PC-9 (cell line): ENCODE results near the gene CBR4. TPM values are rescaled to one million over a fixed set of nuclear protein-coding genes. Genes with fewer than 3 reads are reported as not detected.

Experiments
- BruUV-seq: library from RNA; stranded (reverse); fragments of 400-500 nt; replicated peaks from 2 replicates; lab custom pipeline; 2021; lab: Mats Ljungman, UMichigan
- CTCF ChIA-PET: fragments of 300-600 bp; sonication (Branson Sonifier 250); formaldehyde crosslinking; loops from one replicate; lab custom pipeline; 2022; ENCODE audit warnings: antibody characterized with exemption; lab: Charles Lee
- POLR2A ChIA-PET: fragments of 300-600 bp; sonication (Branson Sonifier 250); formaldehyde crosslinking; loops from one replicate; lab custom pipeline; 2022; ENCODE audit warnings: antibody characterized with exemption; ENCODE audit not compliant: unreplicated experiment; lab: Charles Lee
- DNase-seq, 2 experiments: peaks; one replicate each; pipeline versions ENCODE4 v3.0.0 to v3.0.0-alpha.2; 2015 to 2022; ENCODE audit warnings: mixed read lengths in 1 of 2
- H2AFZ ChIP-seq: fragments of 200-600 bp; sonication (generic); 2 replicates; pipeline ENCODE4 v1.8.1; 2017; ENCODE audit warnings: antibody characterized with exemption
- H3F3A ChIP-seq: fragments of 200-600 bp; sonication (generic); 2 replicates; pipeline ENCODE4 v1.8.1; 2017; ENCODE audit warnings: antibody characterized with exemption, mild to moderate bottlenecking, low read depth; ENCODE audit not compliant: insufficient read depth
- H3K27ac ChIP-seq: fragments of 200-600 bp; sonication (generic); 2 replicates; pipeline ENCODE4 v1.6.1; 2016; ENCODE audit warnings: mixed run types
- H3K27me3 ChIP-seq: fragments of 200-600 bp; sonication (generic); 2 replicates; pipeline ENCODE4 v1.6.1; 2016; ENCODE audit warnings: low read depth, mixed run types; ENCODE audit not compliant: insufficient read depth
- H3K36me3 ChIP-seq: fragments of 200-600 bp; sonication (generic); 2 replicates; pipeline ENCODE4 v1.6.1; 2016; ENCODE audit warnings: low read depth, mixed run types
- H3K4me1 ChIP-seq: fragments of 200-600 bp; sonication (generic); replicated peaks from 2 replicates; pipeline ENCODE4 v1.6.1; 2016; ENCODE audit warnings: mixed run types; ENCODE audit not compliant: insufficient read depth
- H3K4me2 ChIP-seq: fragments of 200-600 bp; sonication (generic); 2 replicates; pipeline ENCODE4 v1.6.1; 2017; ENCODE audit warnings: mixed run types
- H3K4me3 ChIP-seq: fragments of 200-600 bp; sonication (generic); 2 replicates; pipeline ENCODE4 v1.6.1; 2016; ENCODE audit warnings: mixed run types
- H3K79me2 ChIP-seq: fragments of 200-600 bp; sonication (generic); 2 replicates; pipeline ENCODE4 v1.6.1; 2017; ENCODE audit warnings: low read depth, mixed run types
- H3K9me2 ChIP-seq: fragments of 200-600 bp; sonication (generic); 2 replicates; pipeline ENCODE4 v1.8.1; 2017; ENCODE audit warnings: mild to moderate bottlenecking; ENCODE audit not compliant: insufficient read depth
- H3K9me3 ChIP-seq: fragments of 200-600 bp; sonication (generic); 2 replicates; pipeline ENCODE4 v1.8.1; 2016; ENCODE audit warnings: low read depth; ENCODE audit not compliant: insufficient read depth
- H4K20me1 ChIP-seq: fragments of 200-600 bp; sonication (generic); 2 replicates; pipeline ENCODE4 v1.8.1; 2017; ENCODE audit not compliant: insufficient read depth
- CTCF ChIP-seq: fragments of 200-600 bp; sonication (generic); conservative IDR thresholded peaks from 2 replicates; pipeline ENCODE4 v1.6.1; 2017; ENCODE audit warnings: mixed run types, antibody characterized with exemption, mild to moderate bottlenecking, moderate library complexity
- EZH2 ChIP-seq: fragments of 200-600 bp; sonication (generic); IDR thresholded peaks from 2 replicates; pipeline ENCODE4 v1.8.0; 2017; ENCODE audit warnings: antibody characterized with exemption, low read depth
- intact Hi-C: fragments of 100-400 bp; cut with micrococcal nuclease; formaldehyde crosslinking; loops from one replicate; pipeline ENCODE4 v1.10.0; 2022; ENCODE audit not compliant: unreplicated experiment
- total RNA-seq: library from RNA; stranded (reverse); gene quantifications from 2 replicates; pipeline ENCODE4 v1.2.3, GENCODE V29; 2021

The CBR4 gene
- total RNA-seq, 1 experiment from 2014 or later: 28.9 TPM

- Histone ChIP-seq H3K27me3 (no peaks in the 10 kb centered on the region), H3K4me2 (no peak overlapping the region), H3K9me3 (peaks cover 2% of the 10 kb centered on the region; the same call in 1 of the 2 replicates), H3K4me1 (no peaks in the 10 kb centered on the region), H3K27ac (no peak overlapping the region), H3F3A (no peaks in the 10 kb centered on the region), H4K20me1 (no peaks in the 10 kb centered on the region), H3K36me3 (no peaks in the 10 kb centered on the region; the same call in 1 of the 2 replicates), H3K9me2 (no peaks in the 10 kb centered on the region), H2AFZ (no peak overlapping the region), H3K79me2 (no peaks in the 10 kb centered on the region), H3K4me3 (no peak overlapping the region)
- no peak for DNase-seq
- ChIA-PET POLR2A (no interaction called here), CTCF (no interaction called here)
- BruUV-seq: no TSS peak
- TF ChIP-seq EZH2 (no peak), CTCF (no peak)
- intact Hi-C loops: no loop called here
Observed at GRCh38 chr4:168978001-168978700, 31.9 kb downstream of the CBR4 start.

GRCh38 chr4:168972596-168972995 lies 37.5 kb downstream of the CBR4 start:
- H3K27ac ChIP-seq: no peak overlapping the region
- H2AFZ ChIP-seq: no peak overlapping the region
- intact Hi-C loops: no loop called here
- ChIA-PET POLR2A (no interaction called here), CTCF (no interaction called here)
- no peaks in the 10 kb centered on the region for H3K27me3 ChIP-seq
- H3K4me3 ChIP-seq: no peak overlapping the region
- H3K9me2 ChIP-seq: no peaks in the 10 kb centered on the region
- TF ChIP-seq CTCF (no peak), EZH2 (no peak)
- H3K36me3 ChIP-seq: no peaks in the 10 kb centered on the region
- DNase-seq: no peak
- H3K4me1 ChIP-seq: no peaks in the 10 kb centered on the region
- H3F3A ChIP-seq: no peaks in the 10 kb centered on the region
- no peaks in the 10 kb centered on the region for H4K20me1 ChIP-seq
- peaks cover 12% of the 10 kb centered on the region; the same call in 1 of the 2 replicates for H3K9me3 ChIP-seq
- no peak overlapping the region for H3K4me2 ChIP-seq
- no peaks in the 10 kb centered on the region for H3K79me2 ChIP-seq
- BruUV-seq: no TSS peak

GRCh38 chr4:168960716-168961115 lies 49.3 kb downstream of the CBR4 start:
- no TSS peak for BruUV-seq
- Histone ChIP-seq H3K9me3 (no peaks in the 10 kb centered on the region), H3K27ac (no peak overlapping the region), H4K20me1 (no peaks in the 10 kb centered on the region), H3K4me3 (no peak overlapping the region), H3K4me2 (no peak overlapping the region), H3K4me1 (no peaks in the 10 kb centered on the region), H3F3A (no peaks in the 10 kb centered on the region), H3K9me2 (no peaks in the 10 kb centered on the region), H3K27me3 (no peaks in the 10 kb centered on the region), H3K36me3 (no peaks in the 10 kb centered on the region), H2AFZ (no peak overlapping the region), H3K79me2 (no peaks in the 10 kb centered on the region)
- POLR2A ChIA-PET: no interaction called here
- no peak for DNase-seq
- TF ChIP-seq CTCF: no peak
- no peak for TF ChIP-seq EZH2
- CTCF ChIA-PET: interaction anchor here (0.7 kb wide), 1 partner anchor 286 kb away, joined by 5 read pairs; no protein-coding TSS in a partner anchor
- intact Hi-C loops: no loop called here
